Tongue (tissue), 2 donors: ENCODE data around the gene CDHR1. TPM values are rescaled to one million over a fixed set of nuclear protein-coding genes. Genes with fewer than 3 reads are reported as not detected.
"Not testable (repeated sequence)": the region's sequence is repeated elsewhere in the genome, so short reads cannot be mapped to it uniquely, and the experiment has no call there.

Source experiments
- DNase-seq: peaks from one replicate; pipeline ENCODE4 v3.0.0-alpha.2; 2015
- total RNA-seq: library from RNA; depleted of rRNA; stranded (reverse); fragments of >200 nt; gene quantifications from one replicate; pipeline ENCODE4 v1.2.3, GENCODE V29; 2014

CDHR1 gene
- total RNA-seq, 1 donor from 2014 or later, result 1.3 TPM

GRCh38 chr10:84175436-84175835 lies 18.9 kb upstream of the CDHR1 start:
- no peak for DNase-seq

DNA sequence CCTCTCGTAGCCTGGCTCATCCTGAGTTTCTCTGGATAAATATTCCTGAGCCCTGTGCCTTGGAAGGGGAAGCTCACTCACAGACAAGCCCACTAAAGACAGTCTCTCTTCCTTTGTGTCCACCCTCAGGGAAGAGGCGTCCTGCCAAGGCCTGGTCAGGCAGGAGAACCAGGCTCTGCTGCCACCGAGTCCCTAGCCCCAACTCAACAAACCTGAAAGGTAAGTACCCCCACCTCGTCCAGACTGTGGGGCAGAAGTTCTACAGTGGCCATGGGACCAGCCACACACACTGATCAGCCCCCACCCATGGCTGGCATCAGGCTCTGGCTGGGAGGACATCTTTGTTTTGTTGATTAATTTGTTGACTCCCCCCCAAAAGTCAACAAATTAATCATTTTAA lies 18.0 kb upstream of the CDHR1 start:
- no peak for DNase-seq

- DNase-seq, result no peak
Observed at GRCh38 chr10:84176836-84177474, 17.4 kb upstream of the CDHR1 start.

- no peak for DNase-seq
Observed at GRCh38 chr10:84177541-84178141, 16.7 kb upstream of the CDHR1 start.

DNA sequence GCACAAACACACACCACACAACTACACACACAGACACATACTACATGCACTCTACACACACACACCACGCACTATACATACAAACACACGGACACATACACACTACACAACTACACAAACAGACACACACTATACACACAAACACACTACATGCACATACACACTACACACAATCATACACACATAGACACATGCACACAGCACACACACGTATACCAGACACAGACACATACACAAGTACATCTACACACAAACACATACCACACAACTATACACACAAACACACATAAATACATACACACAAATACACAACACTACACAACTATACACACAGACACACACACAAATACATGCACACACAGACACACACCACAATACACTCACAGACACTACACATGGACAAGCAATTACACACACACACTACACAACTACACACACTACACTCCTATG lies 16.2 kb upstream of the CDHR1 start:
- no peak for DNase-seq

DNA sequence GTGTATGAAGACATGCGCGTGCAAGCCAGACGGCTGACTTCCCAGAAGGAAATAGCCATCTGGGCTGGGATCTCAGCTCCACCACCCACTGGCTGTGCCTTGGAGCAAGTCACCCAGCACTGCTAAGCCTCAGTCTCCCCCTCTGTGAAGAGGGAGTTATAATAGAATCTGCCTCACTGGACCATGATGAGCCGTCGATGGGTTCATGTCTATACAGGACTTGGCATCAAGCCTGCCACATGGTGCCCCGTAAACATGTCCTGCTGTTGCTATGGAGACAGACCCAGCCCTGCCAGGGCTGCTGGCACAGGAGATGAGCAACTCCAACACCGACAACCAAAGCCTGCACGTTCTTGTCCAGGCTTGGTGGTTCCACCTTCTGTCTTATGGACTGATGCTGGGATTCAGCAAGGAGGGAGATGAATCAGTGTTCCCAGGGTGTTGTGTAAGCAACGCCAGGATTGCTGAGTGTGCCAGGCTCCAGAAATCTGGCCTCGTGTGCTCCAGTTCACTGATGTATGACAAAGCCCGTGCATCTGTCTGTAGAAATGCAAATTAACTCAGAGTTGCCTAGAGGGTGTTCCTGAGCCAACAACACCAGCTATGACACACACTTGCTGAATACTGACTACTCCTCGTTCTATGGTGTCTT lies 15.2 kb upstream of the CDHR1 start:
- peak; percentile 70 for DNase-seq

- not testable (repeated sequence) for DNase-seq
Observed at GRCh38 chr10:84180386-84180785, 14.0 kb upstream of the CDHR1 start.

DNA sequence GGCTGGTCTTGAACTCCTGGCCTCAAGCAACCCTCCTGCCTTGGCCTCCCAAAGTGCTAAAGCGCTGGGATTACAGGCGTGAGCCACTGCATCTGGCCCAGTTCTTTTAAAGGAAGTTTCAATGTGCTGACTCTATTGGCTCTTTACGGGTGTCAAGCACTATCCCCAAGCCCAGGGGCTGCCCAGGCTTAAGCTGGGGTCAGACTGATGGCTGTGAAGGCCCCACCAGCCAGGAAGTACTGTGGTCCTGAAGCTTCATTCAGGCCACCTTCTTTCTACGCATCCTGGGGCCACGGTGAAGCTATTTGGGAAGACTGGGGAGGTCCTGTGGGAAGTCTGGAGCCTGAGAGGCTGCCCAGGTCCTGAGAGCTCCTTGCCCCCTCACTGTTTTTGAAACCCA lies 12.7 kb upstream of the CDHR1 start:
- no peak for DNase-seq

- no peak for DNase-seq
Observed at GRCh38 chr10:84184517-84184916, 9.8 kb upstream of the CDHR1 start.

DNA sequence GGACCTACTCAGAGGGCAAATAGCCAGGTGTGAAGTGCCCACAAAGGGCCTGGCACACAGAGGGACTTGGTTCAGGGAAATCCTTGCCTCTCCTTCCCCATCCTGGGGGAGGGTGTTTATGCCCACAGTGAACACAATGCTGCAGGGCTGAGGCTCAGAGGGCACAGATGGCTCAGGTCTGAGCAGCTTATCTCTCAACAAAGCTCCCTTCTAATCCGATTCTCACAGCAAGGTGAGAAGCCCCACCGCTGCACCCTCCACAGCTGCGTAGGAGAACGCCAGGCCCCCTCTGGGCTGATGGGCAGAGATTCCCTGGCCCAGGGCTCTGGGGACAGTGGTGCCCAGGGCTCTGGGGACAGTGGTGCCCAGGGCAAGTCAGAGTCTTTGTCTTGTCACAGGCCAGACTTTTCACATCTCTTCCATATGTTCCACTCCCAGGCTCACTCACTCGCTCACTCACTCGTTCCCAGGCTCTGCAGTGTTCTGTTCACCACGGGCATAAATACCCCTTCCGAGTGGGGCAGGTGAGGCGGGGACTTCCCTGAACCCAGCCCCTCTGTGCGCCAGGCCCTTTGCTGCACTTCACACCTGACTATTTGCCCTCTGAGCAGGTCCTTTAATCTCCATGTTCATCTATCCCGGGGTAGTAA lies 8.7 kb upstream of the CDHR1 start:
- no peak for DNase-seq

DNA sequence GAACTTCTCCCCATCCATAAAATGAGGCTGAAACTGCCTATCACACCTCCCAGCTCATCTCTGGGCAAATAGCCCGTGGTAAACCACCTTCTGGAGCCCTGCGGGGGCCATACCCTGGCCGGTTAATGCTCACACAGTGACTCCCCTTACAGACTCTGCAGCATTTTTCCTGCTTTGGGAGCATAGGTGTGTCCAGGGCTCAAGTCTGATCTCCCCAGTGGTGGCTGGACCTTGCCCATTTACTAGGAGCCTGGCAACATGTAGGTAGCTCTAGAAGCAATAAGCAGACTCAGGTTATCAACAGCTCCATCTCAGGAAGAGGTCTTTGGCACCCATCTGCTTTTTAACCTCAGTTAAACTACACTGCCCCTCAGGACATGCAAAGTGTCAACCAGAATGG lies 5.5 kb upstream of the CDHR1 start:
- DNase-seq, result no peak

- DNase-seq, result no peak
Observed at GRCh38 chr10:84190621-84191020, 3.7 kb upstream of the CDHR1 start.

GRCh38 chr10:84191106-84191505 lies 3.2 kb upstream of the CDHR1 start:
- no peak for DNase-seq

DNA sequence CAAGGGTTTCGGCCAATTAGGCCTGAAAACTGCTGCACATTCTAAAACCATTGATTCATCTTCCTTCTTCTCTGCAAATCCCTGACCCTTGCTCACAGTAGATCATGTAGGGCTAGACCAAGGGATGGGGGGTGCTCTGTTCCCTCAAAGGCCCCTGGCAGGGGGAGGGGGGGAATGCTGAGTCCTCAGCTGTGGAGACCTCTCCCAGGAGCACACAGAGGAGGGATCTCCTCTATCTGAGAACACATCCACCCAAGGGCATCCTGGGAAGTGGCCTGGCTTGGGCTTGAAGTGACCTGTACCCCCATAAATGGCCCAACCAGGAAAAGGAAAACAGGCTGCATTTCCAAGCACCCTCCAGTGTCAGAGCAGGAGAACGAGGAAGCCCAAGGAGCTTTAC lies 1.0 kb upstream of the CDHR1 start:
- no peak for DNase-seq

DNA sequence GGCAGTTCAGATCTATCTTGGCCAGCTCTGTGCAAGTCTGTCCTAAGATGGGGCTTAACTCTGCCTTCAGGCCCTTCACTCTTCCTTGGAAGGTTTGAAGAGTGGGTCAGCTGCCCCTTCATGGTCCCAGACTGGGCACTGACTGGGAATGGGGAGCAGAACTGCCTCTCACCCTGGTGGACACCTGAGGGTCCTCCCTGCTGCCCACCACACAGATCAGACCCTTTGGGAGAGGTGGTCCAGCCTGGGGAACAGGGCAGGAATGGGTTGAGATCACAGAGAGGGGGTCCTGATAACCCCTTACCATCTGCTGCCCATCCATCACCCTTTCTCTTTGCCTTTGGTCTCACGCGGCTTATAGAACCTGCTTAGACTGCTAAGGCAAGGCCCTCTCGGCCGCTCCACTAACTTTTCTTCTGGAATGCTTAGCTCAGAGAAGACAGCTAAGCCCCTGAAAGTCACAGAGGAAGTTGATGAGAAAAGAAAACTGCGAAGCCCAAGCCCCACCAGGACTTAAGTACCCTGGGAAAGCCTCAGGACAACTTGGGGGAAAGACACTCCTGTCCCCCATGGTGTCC lies 402 bp upstream of the CDHR1 start:
- DNase-seq, result no peak

GRCh38 chr10:84195044-84195830 lies 900 bp downstream of the CDHR1 start:
- DNase-seq, result no peak

- DNase-seq, result no peak
Observed at GRCh38 chr10:84196083-84196482, 1.7 kb downstream of the CDHR1 start.

GRCh38 chr10:84196941-84197340 lies 2.6 kb downstream of the CDHR1 start:
- DNase-seq, result peak; percentile 10

- DNase-seq, result no peak
Observed at GRCh38 chr10:84197643-84198042, 3.3 kb downstream of the CDHR1 start.

- no peak for DNase-seq
Observed at GRCh38 chr10:84198206-84198915, 4.0 kb downstream of the CDHR1 start.

- DNase-seq, result no peak
Observed at GRCh38 chr10:84200537-84201243, 6.4 kb downstream of the CDHR1 start.
